Measurements from ENCODE around the gene RMI2.

DNA sequence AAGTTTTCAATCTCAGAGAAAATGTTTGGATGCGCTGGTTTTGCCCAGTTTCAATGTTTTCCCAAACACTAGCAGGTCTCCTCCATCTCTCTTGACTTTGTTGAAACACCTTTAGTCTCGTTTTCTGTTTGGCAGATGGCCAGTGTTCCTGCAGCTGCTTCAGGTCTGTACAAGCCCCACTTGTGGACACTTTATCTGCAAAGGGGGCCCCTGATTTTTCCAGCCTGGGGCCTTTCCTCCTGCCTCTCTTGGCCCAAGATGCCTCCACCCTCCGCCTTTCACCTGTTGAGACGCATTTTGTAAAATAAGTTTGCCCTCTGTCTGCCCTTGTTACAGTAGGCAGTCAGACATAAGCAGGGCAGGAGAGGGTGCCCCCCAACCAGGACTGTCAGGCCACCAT lies 42.3 kb upstream of the RMI2 start:
- TF ChIP-seq, protein P1, sequence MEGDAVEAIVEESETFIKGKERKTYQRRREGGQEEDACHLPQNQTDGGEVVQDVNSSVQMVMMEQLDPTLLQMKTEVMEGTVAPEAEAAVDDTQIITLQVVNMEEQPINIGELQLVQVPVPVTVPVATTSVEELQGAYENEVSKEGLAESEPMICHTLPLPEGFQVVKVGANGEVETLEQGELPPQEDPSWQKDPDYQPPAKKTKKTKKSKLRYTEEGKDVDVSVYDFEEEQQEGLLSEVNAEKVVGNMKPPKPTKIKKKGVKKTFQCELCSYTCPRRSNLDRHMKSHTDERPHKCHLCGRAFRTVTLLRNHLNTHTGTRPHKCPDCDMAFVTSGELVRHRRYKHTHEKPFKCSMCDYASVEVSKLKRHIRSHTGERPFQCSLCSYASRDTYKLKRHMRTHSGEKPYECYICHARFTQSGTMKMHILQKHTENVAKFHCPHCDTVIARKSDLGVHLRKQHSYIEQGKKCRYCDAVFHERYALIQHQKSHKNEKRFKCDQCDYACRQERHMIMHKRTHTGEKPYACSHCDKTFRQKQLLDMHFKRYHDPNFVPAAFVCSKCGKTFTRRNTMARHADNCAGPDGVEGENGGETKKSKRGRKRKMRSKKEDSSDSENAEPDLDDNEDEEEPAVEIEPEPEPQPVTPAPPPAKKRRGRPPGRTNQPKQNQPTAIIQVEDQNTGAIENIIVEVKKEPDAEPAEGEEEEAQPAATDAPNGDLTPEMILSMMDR (conservative IDR thresholded peaks at IDR 0.05 in 1 of 2, IDR thresholded peaks at IDR 0.05 in 1 of 2; ENCODE audit: extremely low read depth in 1 of 2, insufficient read depth in 1 of 2, low read depth in 1 of 2, low read length in 2 of 2): no peak
- no peak for TF ChIP-seq EZH2 (IDR thresholded peaks at IDR 0.05; ENCODE audit: borderline replicate concordance, low read length)
